ENCODE data around the gene CEP85.
"Not testable (repeated sequence)": the region's sequence is repeated elsewhere in the genome, so short reads cannot be mapped to it uniquely, and the experiment has no call there.

CEP85 gene

DNA sequence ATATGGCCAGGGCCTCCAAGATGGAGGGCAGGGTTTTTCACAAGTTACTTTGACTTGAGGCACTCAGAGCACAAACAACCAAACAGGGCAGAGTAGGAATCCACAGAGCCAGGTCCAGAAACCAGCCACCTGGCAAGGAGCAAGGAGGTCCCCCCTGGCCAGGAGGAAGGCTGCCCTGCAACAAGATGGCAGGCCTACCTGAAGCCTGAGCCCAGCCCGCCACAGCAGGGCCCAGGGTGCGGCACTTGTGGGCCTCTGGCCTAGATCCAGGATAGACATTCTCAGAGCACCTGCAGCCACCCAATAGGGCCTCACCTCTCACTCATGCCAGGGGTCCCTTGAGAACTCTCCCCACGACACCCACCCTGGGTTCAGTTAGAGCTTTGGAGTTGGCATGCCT is 57.4 kb downstream of the CEP85 start:
- no peak for DNase-seq

DNA sequence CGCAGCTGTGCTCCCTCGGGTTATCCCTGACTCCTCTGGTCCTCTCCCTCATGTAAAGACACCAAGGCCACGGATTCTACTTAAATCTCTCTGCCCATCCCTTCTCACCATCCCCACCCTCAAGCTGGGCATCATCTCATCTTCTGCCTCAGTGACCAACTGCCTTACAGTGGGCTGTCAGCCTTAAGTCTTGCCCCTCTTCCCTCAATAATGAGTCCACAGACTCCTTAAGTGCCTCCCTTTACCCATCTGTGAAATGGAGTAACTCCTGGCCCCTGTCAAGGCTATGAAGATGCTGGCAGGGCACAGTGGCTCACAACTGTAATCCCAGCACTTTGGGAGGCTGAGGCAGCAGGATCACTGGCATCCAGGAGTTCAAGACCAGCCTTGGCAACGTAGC is 57.9 kb downstream of the CEP85 start:
- no peak for DNase-seq

GRCh38 chr1:26292735-26293134 is 58.7 kb downstream of the CEP85 start:
- not testable (repeated sequence) for DNase-seq

- DNase-seq: no peak
Measured at GRCh38 chr1:26293911-26294463, 60.0 kb downstream of the CEP85 start.

- no peak for DNase-seq
Measured at GRCh38 chr1:26295194-26296138, 61.5 kb downstream of the CEP85 start.

- DNase-seq: no peak
Measured at GRCh38 chr1:26296340-26297056, 62.5 kb downstream of the CEP85 start.

DNA sequence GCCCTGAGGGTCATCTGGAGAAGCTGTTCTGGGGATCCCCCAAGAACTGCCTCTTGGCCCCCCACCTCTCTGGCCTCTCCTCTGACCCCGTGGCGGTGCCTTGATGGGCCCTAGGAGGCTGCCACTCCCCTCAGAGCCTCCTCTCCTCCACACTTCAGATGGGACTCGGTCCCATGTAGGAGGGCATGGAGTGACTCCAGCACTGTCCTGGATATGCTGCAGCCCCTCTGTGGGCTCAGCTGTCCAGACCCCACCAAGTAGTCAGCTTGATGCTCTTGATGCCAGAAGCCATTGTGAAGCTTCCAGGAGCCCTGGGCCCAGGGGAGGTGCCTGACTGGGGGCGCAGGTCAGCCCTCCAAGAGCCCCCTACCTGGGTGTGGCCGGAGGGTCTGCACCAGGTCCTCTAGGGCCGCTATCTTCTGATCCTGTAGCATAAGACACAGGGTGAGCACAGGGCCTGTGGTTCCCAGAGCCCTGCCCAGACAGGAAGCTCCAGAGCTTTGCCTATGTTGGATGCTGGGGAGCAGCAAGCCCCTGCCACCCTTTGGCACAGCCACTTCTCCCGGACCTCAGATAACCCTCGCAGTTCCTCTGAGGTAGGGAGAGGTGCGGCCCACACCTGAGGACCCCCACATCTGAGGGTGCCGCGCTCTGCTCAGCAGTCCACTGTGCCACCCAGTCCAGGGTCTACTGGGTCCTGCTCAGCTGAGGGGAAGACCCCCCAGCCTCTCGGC is 63.2 kb downstream of the CEP85 start:
- no peak for DNase-seq

GRCh38 chr1:26297791-26298124 is 63.8 kb downstream of the CEP85 start:
- no peak for DNase-seq

DNA sequence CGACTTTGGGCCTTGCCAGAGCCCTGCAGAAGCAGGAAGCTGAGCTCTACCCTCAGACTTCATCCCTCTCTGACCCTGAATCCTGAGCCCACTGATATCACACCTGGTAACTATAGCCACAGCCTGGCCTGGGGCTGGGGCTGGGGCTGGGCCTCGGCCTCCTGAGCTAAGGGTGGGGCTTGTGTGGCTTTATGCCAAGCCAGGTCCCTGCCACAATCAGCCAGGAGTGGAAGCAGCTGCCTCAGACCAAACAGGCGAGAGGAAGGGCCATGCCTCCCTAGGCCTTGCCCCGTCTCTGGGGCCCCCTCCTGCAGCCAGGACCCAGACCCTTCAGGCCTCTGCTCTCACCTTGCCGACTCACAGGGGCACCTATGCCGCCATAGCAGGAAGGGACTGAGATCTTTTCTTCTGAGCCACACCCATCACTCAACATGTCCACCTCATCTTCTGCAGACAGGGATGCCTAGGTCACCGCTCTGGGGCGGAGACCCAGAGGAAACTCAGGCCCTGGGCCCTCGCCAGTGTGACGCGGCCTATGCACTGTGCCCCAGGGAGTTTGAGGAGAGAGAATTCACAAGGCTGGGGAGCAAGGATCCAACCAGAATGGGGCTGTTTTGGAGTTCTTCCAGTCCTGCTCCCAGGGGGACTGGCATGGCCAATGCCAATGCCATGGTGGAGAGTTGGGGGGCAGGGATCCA is 66.7 kb downstream of the CEP85 start:
- DNase-seq: no peak

- DNase-seq: no peak
Measured at GRCh38 chr1:26302733-26303405, 68.9 kb downstream of the CEP85 start.

DNA sequence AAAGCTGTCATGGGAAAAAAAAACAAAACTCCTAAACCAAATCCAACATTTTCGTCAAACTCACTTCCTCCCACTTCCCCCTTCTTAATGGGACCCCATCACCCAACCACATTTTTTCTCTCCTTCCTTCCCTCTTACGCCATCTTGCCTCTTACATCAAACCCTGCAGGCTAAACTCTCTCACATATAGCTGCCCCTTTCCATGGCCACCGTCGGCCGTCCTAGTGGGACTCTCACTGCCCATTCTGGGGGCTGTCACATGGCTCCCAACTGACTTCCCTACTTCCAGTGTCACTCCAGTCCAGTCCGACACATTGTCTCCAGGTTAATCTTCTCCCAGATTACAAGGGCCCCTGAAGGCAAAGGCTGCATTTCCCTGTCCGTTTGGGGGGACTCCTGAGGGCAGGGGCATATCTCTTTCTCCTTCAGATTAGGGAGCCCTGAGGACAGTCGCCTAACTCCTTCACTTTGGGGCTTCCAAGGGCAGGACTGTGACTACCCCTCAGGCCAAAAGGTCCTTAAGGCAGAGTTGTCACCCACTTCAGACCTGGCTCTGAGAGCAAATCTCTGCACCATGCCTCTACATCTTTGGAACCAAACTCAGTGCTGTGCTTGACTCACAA is 71.8 kb downstream of the CEP85 start:
- no peak for DNase-seq

DNA sequence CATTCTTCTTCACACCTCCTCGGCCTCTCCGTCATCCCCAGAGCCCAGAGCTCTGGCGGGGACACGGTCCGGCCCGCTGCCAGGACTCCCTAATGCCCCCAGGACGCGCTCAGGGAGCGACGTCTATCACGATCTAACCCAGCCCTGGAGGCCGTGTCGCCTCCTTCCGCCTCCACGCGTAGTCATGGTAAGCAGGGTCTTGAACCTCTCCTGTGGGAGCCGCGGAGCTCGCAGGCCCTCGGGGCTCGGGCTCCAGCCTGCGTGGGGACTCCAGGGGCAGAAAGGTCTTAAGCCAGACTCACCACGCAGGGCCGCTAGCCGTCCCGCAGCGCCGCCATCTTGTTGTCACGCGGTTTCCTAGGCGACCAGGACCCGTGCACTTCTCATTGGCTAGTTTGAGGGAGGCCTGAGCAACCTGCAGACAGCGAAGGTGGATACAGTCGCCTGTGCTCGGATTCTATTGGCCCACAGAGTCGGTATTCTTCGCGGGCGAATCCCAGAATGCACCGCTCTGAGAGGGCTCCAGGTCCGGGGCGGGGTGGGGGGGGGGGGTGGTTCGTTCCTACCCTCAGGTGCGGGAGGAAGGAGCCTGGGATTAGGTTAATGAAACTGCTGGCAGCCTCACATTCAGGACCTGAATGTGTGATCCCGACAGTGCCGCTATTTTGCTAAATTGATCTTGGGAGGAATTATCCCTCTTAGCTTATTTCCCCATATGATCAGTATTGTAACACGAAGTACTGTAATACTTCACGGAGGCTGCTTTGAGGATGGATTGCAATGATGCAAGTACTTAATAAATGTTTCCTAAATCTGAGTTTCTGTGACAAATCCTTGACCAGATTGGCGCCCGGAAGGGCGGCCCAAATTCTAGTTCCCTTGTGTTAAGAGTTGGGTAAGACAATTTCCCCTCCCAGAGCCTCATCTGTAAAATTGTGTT is 72.6 kb downstream of the CEP85 start, which contains the start of gene UBXN11:
UBXN11 (minus strand) TSS at position 347 of the 940 bp plus-strand sequence. CDS start 3,753 bp downstream, outside the sequence.
- DNase-seq: peak; percentile 92 to 99 (median 96)

- no peak for DNase-seq
Measured at GRCh38 chr1:26307363-26307781, 73.4 kb downstream of the CEP85 start.

DNA sequence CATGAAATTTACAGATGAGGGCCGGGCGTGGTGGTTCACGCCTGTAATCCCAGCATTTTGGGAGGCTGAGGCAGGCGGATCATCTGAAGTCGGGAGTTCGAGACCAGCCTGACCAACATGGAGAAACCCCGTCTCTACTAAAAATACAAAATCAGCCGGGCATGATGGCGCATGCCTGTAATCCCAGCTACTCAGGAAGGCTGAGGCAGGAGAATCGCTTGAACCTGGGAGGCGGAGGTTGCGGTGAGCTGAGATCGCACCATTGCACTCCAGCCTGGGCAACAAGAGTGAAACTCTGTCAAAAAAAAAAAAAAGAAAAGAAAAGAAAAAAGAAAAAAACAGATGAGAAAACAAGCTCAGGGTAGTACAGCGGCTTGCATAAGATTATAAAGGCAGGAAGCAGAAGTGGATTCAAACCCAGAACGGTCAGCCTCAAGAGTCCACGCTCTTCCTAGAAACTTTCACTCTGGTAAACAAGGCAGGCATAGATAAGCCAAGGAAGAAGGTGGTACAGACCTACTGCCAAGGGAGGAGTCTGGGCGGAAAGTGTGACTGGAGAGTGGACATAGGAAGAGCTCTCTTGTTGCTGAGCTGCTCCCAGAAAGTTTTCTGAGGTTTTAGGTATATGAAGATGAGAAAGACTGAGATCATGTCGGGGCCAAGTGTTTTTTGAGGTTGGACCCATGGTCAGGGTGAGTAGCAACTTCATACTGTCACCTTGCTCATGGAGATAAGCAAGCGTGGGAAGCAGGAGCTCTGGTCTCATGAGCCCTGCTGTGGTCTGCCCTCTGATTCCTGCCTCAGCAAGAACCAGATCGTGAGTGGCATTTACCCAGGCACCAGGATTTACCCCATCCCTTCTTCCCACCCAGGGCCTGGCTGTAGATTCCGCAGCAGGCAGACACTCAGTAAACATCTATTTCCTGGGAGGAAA is 74.2 kb downstream of the CEP85 start:
- DNase-seq: not testable (repeated sequence)

DNA sequence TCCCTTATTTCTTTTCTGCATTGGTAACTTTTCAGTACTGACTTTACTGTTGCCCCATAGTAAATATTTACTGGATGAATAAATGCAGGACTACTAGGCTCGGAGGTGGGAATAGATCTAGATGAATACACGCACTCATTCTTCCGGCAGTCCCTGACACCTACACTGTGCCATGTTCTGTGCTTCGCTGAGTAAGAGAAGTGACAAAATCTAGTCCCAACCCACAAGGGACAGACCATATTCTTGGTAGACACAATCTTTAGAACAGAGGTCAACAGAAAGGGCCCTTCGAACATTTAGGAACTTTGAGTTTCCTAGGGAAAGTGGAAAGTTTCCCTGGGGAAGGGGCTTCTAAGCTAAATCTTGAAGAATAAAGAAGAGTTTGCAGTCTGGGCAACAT is 80.5 kb downstream of the CEP85 start:
- DNase-seq: no peak

- no peak for DNase-seq
Measured at GRCh38 chr1:26315874-26316850, 82.2 kb downstream of the CEP85 start.

GRCh38 chr1:26317146-26317545 is 83.1 kb downstream of the CEP85 start:
- no peak for DNase-seq

Measured in NCI-H1417 (cell line).